Prostate gland (tissue), 2 donors: ENCODE measurements around the gene USP25.

ENCODE experiments used
- CTCF ChIP-seq, 4 experiments: fragments of 200-600 bp in 2 of 4; fragments of 450-650 bp in 2 of 4; sonication (generic) in 2 of 4; IDR thresholded peaks; 1 replicate in 3 of 4; 2 replicates in 1 of 4; pipeline ENCODE4 v1.5.1; 2016 to 2019; ENCODE audit warnings: antibody characterized with exemption in 4 of 4, mild to moderate bottlenecking in 2 of 4, moderate library complexity in 2 of 4
- POLR2A ChIP-seq: fragments of 450-650 bp; IDR thresholded peaks from one replicate; pipeline ENCODE4 v1.6.1; 2016; ENCODE audit warnings: antibody characterized with exemption, mild to moderate bottlenecking

- TF ChIP-seq CTCF (IDR thresholded peaks at IDR 0.05) (no peak), POLR2A (no peak)
These were observed 127.0 kb downstream of the USP25 start for GRCh38 chr21:15856813-15857212.
